HK-2 (cell line): Measurements from ENCODE around the gene ALPK3.

Experiments used
- DNase-seq: peaks from one replicate; pipeline ENCODE4 v3.0.0-alpha.2; 2018; ENCODE audit not compliant: unreplicated experiment

Gene ALPK3

GRCh38 chr15:84922530-84922929, 105.4 kb downstream of the ALPK3 start:
- no peak for DNase-seq
